PC-3 (cell line): ENCODE data around the gene DST. TPM values are rescaled to one million over a fixed set of nuclear protein-coding genes. Genes with fewer than 3 reads are reported as not detected.

Source experiments
- ATAC-seq: fragments of 200-7000 bp; cut with Tn5 transposase; 2 replicates; pipeline ENCODE4 v1.9.1; 2020; ENCODE audit warnings: mild to moderate bottlenecking, moderate library complexity
- BruUV-seq: library from RNA; stranded (reverse); fragments of 400-500 nt; replicated peaks from 2 replicates; lab custom pipeline; 2021; lab: Mats Ljungman, UMichigan
- CTCF ChIA-PET: fragments of 300-600 bp; sonication (Branson Sonifier 250); formaldehyde crosslinking; loops from one replicate; lab custom pipeline; 2022; ENCODE audit warnings: antibody characterized with exemption; lab: Charles Lee
- POLR2A ChIA-PET: fragments of 300-600 bp; sonication (Branson Sonifier 250); formaldehyde crosslinking; loops from one replicate; lab custom pipeline; 2022; ENCODE audit warnings: antibody characterized with exemption; ENCODE audit not compliant: unreplicated experiment; lab: Charles Lee
- DNase-seq: peaks from one replicate; pipeline ENCODE4 v3.0.0-alpha.2; 2015
- H2AFZ ChIP-seq: fragments of 300-600 bp; sonication (generic); 2 replicates; pipeline ENCODE4 v1.6.0; 2016; ENCODE audit warnings: antibody characterized with exemption, low read length
- H3F3A ChIP-seq: fragments of 300-600 bp; sonication (generic); one replicate; pipeline ENCODE4 v1.6.0; 2017; ENCODE audit warnings: antibody characterized with exemption, low read length, control low read depth, mild to moderate bottlenecking; ENCODE audit not compliant: unreplicated experiment
- H3K27ac ChIP-seq: fragments of 300-600 bp; sonication (generic); 2 replicates; pipeline ENCODE4 v1.5.1; 2016; ENCODE audit warnings: mild to moderate bottlenecking, low read length
- H3K27me3 ChIP-seq: fragments of 300-600 bp; sonication (generic); 2 replicates; pipeline ENCODE4 v1.6.1; 2016; ENCODE audit warnings: low read length, mixed read lengths
- H3K36me3 ChIP-seq: fragments of 300-600 bp; sonication (generic); 2 replicates; pipeline ENCODE4 v1.6.1; 2016; ENCODE audit warnings: low read depth, mixed run types, low read length, mixed read lengths
- H3K4me1 ChIP-seq: fragments of 300-600 bp; sonication (generic); 2 replicates; pipeline ENCODE4 v1.5.1; 2016; ENCODE audit warnings: low read length; ENCODE audit not compliant: insufficient read depth
- H3K4me2 ChIP-seq: fragments of 300-600 bp; sonication (generic); 2 replicates; pipeline ENCODE4 v1.6.0; 2016; ENCODE audit warnings: low read length
- H3K4me3 ChIP-seq: fragments of 300-600 bp; sonication (generic); 2 replicates; pipeline ENCODE4 v1.5.1; 2016; ENCODE audit warnings: mild to moderate bottlenecking, low read length, mixed read lengths
- H3K79me2 ChIP-seq: fragments of 300-600 bp; sonication (generic); 2 replicates; pipeline ENCODE4 v1.6.1; 2017; ENCODE audit warnings: low read length, mixed read lengths
- H3K9ac ChIP-seq: fragments of 300-600 bp; sonication (generic); 2 replicates; pipeline ENCODE4 v1.6.0; 2016; ENCODE audit warnings: mild to moderate bottlenecking, low read length
- H3K9me2 ChIP-seq: fragments of 300-600 bp; sonication (generic); replicated peaks from 2 replicates; pipeline ENCODE4 v1.6.1; 2016; ENCODE audit warnings: mixed run types, low read length, mixed read lengths
- H3K9me3 ChIP-seq: fragments of 300-600 bp; sonication (generic); 2 replicates; pipeline ENCODE4 v1.6.1; 2016; ENCODE audit warnings: low read length, mixed read lengths
- H4K20me1 ChIP-seq: fragments of 300-600 bp; sonication (generic); 2 replicates; pipeline ENCODE4 v1.6.1; 2016; ENCODE audit warnings: low read length, mixed read lengths
- CTCF ChIP-seq: fragments of 300-600 bp; sonication (generic); conservative IDR thresholded peaks from 2 replicates; pipeline ENCODE4 v1.5.1; 2017; ENCODE audit warnings: antibody characterized with exemption, low read depth, mild to moderate bottlenecking, low read length
- EZH2 ChIP-seq: fragments of 300-600 bp; sonication (generic); IDR thresholded peaks from one replicate; pipeline ENCODE4 v1.6.1; 2017; ENCODE audit warnings: antibody characterized with exemption, mild to moderate bottlenecking, low read length; ENCODE audit not compliant: unreplicated experiment
- EZH2phosphoT487 ChIP-seq: fragments of 300-600 bp; sonication (generic); IDR thresholded peaks from 2 replicates; pipeline ENCODE4 v1.6.1; 2018; ENCODE audit warnings: mild to moderate bottlenecking, antibody characterized with exemption, low read length, borderline replicate concordance
- intact Hi-C: fragments of 100-400 bp; cut with micrococcal nuclease; formaldehyde crosslinking; loops from 2 replicates; pipeline ENCODE4 v1.9.0; 2023
- total RNA-seq: library from RNA; depleted of rRNA; stranded (reverse); fragments of >200 nt; gene quantifications from 2 replicates; pipeline ENCODE4 v1.2.3, GENCODE V29; 2014

Gene DST
- total RNA-seq, 1 experiment from 2014 or later: 81.5 TPM

- H3K4me2 ChIP-seq: no peak overlapping the region
- ATAC-seq (no peak), DNase-seq (no peak)
- no peaks in the 10 kb centered on the region for H3K9me2 ChIP-seq
- H3K9ac ChIP-seq: no peak overlapping the region
- no peaks in the 10 kb centered on the region for H4K20me1 ChIP-seq
- H3K79me2 ChIP-seq: no peaks in the 10 kb centered on the region
- H3K4me1 ChIP-seq: no peaks in the 10 kb centered on the region
- ChIA-PET CTCF (no interaction called here), POLR2A (no interaction called here)
- no peaks in the 10 kb centered on the region for H3K27me3 ChIP-seq
- no peaks in the 10 kb centered on the region for H3F3A ChIP-seq
- intact Hi-C loops: no loop called here
- no peak overlapping the region for H2AFZ ChIP-seq
- H3K36me3 ChIP-seq: no peaks in the 10 kb centered on the region
- no peak overlapping the region for H3K4me3 ChIP-seq
- TF ChIP-seq EZH2 (no peak), EZH2phosphoT487 (no peak), CTCF (no peak)
- no TSS peak for BruUV-seq
- no peak overlapping the region for H3K27ac ChIP-seq
- no peaks in the 10 kb centered on the region for H3K9me3 ChIP-seq
These were observed 191.6 kb downstream of the DST start for GRCh38 chr6:56450882-56451739.

- H3F3A ChIP-seq: no peaks in the 10 kb centered on the region
- no peaks in the 10 kb centered on the region for H3K4me1 ChIP-seq
- H4K20me1 ChIP-seq: no peaks in the 10 kb centered on the region
- BruUV-seq: no TSS peak
- intact Hi-C loops: no loop called here
- H3K4me3 ChIP-seq: no peak overlapping the region
- ATAC-seq: no peak
- ChIA-PET CTCF (interaction anchor here (0.6 kb wide), 1 partner anchor 136 kb away, joined by 3 read pairs; no protein-coding TSS in a partner anchor), POLR2A (no interaction called here)
- H3K27me3 ChIP-seq: no peaks in the 10 kb centered on the region
- no peaks in the 10 kb centered on the region for H3K79me2 ChIP-seq
- no peak for DNase-seq
- no peak overlapping the region for H3K9ac ChIP-seq
- TF ChIP-seq CTCF (no peak), EZH2 (no peak), EZH2phosphoT487 (no peak)
- H3K9me3 ChIP-seq: no peaks in the 10 kb centered on the region
- H3K9me2 ChIP-seq: no peaks in the 10 kb centered on the region
- H3K27ac ChIP-seq: no peak overlapping the region
- no peaks in the 10 kb centered on the region for H3K36me3 ChIP-seq
- H3K4me2 ChIP-seq: no peak overlapping the region
- no peak overlapping the region for H2AFZ ChIP-seq
These were observed 192.3 kb downstream of the DST start for GRCh38 chr6:56450376-56450775.

GRCh38 chr6:56448046-56448445 is 194.6 kb downstream of the DST start:
- ChIA-PET CTCF (no interaction called here), POLR2A (no interaction called here)
- DNase-seq (no peak), ATAC-seq (no peak)
- BruUV-seq: no TSS peak
- H3F3A ChIP-seq: no peaks in the 10 kb centered on the region
- no peaks in the 10 kb centered on the region for H3K9me3 ChIP-seq
- TF ChIP-seq EZH2phosphoT487: no peak
- H3K4me1 ChIP-seq: no peaks in the 10 kb centered on the region
- H2AFZ ChIP-seq: no peak overlapping the region
- no peaks in the 10 kb centered on the region for H3K36me3 ChIP-seq
- no peak overlapping the region for H3K4me3 ChIP-seq
- no peak overlapping the region for H3K9ac ChIP-seq
- no peaks in the 10 kb centered on the region for H3K9me2 ChIP-seq
- no peak overlapping the region for H3K27ac ChIP-seq
- H3K27me3 ChIP-seq: no peaks in the 10 kb centered on the region
- no peak overlapping the region for H3K4me2 ChIP-seq
- no peaks in the 10 kb centered on the region for H3K79me2 ChIP-seq
- H4K20me1 ChIP-seq: no peaks in the 10 kb centered on the region
- intact Hi-C loops: no loop called here
